Activated T-helper 1 cell treated with anti-CD3 and anti-CD28 coated beads, Interleukin-12 subunit alpha, Interleukin-12 subunit beta, Interleukin-2, Interleukin-4 antibody, amounts not matched to agents 30 ng/mL and 10 ng/mL and 1 ng/mL, durations not matched to agents 14 hours and 24 hours and 36 hours (primary cell): Measurements from ENCODE around the gene BBLN. TPM values are rescaled to one million over a fixed set of nuclear protein-coding genes. Genes with fewer than 3 reads are reported as not detected.

Experiments
- DNase-seq: peaks from one replicate; pipeline ENCODE4 v3.0.0; 2021; ENCODE audit warnings: low spot score
- H3K27ac Mint-ChIP-seq: one replicate; pipeline ENCODE4 v1.8.0; 2021; ENCODE audit warnings: mild to moderate bottlenecking, mixed read lengths
- H3K27me3 Mint-ChIP-seq: one replicate; pipeline ENCODE4 v1.8.0; 2022; ENCODE audit warnings: mild to moderate bottlenecking, moderate library complexity, mixed read lengths; ENCODE audit not compliant: insufficient read depth
- H3K36me3 Mint-ChIP-seq: one replicate; pipeline ENCODE4 v1.8.0; 2021; ENCODE audit warnings: low read depth, mixed read lengths
- H3K4me1 Mint-ChIP-seq: one replicate; pipeline ENCODE4 v1.8.0; 2021; ENCODE audit warnings: low read depth, mixed read lengths
- H3K4me3 Mint-ChIP-seq: one replicate; pipeline ENCODE4 v1.8.0; 2021; ENCODE audit warnings: mild to moderate bottlenecking, moderate library complexity, mixed read lengths
- H3K9me3 Mint-ChIP-seq: one replicate; pipeline ENCODE4 v1.8.0; 2021; ENCODE audit warnings: mixed read lengths
- intact Hi-C: fragments of 100-400 bp; cut with micrococcal nuclease; formaldehyde crosslinking; loops from one replicate; pipeline ENCODE4 v1.15.1; 2024
- total RNA-seq: library from RNA; stranded (reverse); gene quantifications from 2 replicates; pipeline ENCODE4 v1.2.3, GENCODE V29; 2022

The BBLN gene
- total RNA-seq, 1 donor from 2014 or later, result 106 TPM

- DNase-seq, result no peak
- no peaks in the 10 kb centered on the region for H3K36me3 Mint-ChIP-seq
- H3K9me3 Mint-ChIP-seq, result no peaks in the 10 kb centered on the region
- no peak overlapping the region for H3K4me3 Mint-ChIP-seq
- intact Hi-C loops, result no loop called here
- H3K27me3 Mint-ChIP-seq, result peaks cover 2% of the 10 kb centered on the region
- no peak overlapping the region for H3K27ac Mint-ChIP-seq
- no peaks in the 10 kb centered on the region for H3K4me1 Mint-ChIP-seq
These were observed 7.7 kb upstream of the BBLN start for GRCh38 chr9:128152133-128153059.

- no peak for DNase-seq
- no peaks in the 10 kb centered on the region for H3K9me3 Mint-ChIP-seq
- no peak overlapping the region for H3K27ac Mint-ChIP-seq
- intact Hi-C loops, result no loop called here
- H3K27me3 Mint-ChIP-seq, result peaks cover 2% of the 10 kb centered on the region
- H3K4me1 Mint-ChIP-seq, result no peaks in the 10 kb centered on the region
- H3K4me3 Mint-ChIP-seq, result no peak overlapping the region
- H3K36me3 Mint-ChIP-seq, result no peaks in the 10 kb centered on the region
These were observed 6.8 kb upstream of the BBLN start for GRCh38 chr9:128153060-128153946.

GRCh38 chr9:128153947-128154695 lies 5.9 kb upstream of the BBLN start:
- Mint-ChIP-seq H3K27me3 (peaks cover 2% of the 10 kb centered on the region), H3K4me1 (peaks cover 1% of the 10 kb centered on the region), H3K9me3 (no peaks in the 10 kb centered on the region), H3K4me3 (no peak overlapping the region), H3K36me3 (no peaks in the 10 kb centered on the region), H3K27ac (no peak overlapping the region)
- DNase-seq, result no peak
- intact Hi-C loops, result no loop called here

GRCh38 chr9:128155736-128156500 lies 4.1 kb upstream of the BBLN start:
- H3K27me3 Mint-ChIP-seq, result peaks cover 2% of the 10 kb centered on the region
- H3K9me3 Mint-ChIP-seq, result no peaks in the 10 kb centered on the region
- H3K4me1 Mint-ChIP-seq, result peaks cover 9% of the 10 kb centered on the region
- H3K4me3 Mint-ChIP-seq, result no peak overlapping the region
- peaks cover 1% of the 10 kb centered on the region for H3K36me3 Mint-ChIP-seq
- intact Hi-C loops, result no loop called here
- no peak for DNase-seq
- no peak overlapping the region for H3K27ac Mint-ChIP-seq

GRCh38 chr9:128159522-128159783 lies 612 bp upstream of the BBLN start:
- Mint-ChIP-seq H3K27ac (peak overlapping the region; percentile 93), H3K4me1 (peaks cover 14% of the 10 kb centered on the region), H3K9me3 (no peaks in the 10 kb centered on the region), H3K36me3 (peaks cover 16% of the 10 kb centered on the region), H3K27me3 (peaks cover 2% of the 10 kb centered on the region), H3K4me3 (peak overlapping the region; percentile 84)
- intact Hi-C loops, result no loop called here
- peak; percentile 62 for DNase-seq

GRCh38 chr9:128160603-128160987 lies 530 bp downstream of the BBLN start:
- Mint-ChIP-seq H3K9me3 (no peaks in the 10 kb centered on the region), H3K4me1 (peaks cover 14% of the 10 kb centered on the region), H3K27ac (peak overlapping the region; percentile 63), H3K27me3 (no peaks in the 10 kb centered on the region), H3K36me3 (peaks cover 18% of the 10 kb centered on the region), H3K4me3 (peak overlapping the region; percentile 84)
- DNase-seq, result peak; percentile 30
- intact Hi-C loops, result loop anchor here (1.0 to 5.0 kb wide), 10 partner anchors 31 to 876 kb away; partner anchors contain the start of genes CIZ1, COQ4, DNM1 and MIGA2

- Mint-ChIP-seq H3K4me1 (peaks cover 14% of the 10 kb centered on the region), H3K4me3 (peak overlapping the region; percentile 84), H3K27ac (peak overlapping the region; percentile 55), H3K27me3 (no peaks in the 10 kb centered on the region), H3K36me3 (peaks cover 18% of the 10 kb centered on the region), H3K9me3 (no peaks in the 10 kb centered on the region)
- intact Hi-C loops, result loop anchor here (5.0 kb wide), 1 partner anchor 391 kb away; the partner anchor contains the start of gene SPTAN1
- DNase-seq, result no peak
These were observed 1.3 kb downstream of the BBLN start for GRCh38 chr9:128161215-128161902.

- Mint-ChIP-seq H3K36me3 (peaks cover 25% of the 10 kb centered on the region), H3K4me1 (peaks cover 14% of the 10 kb centered on the region), H3K27ac (no peak overlapping the region)
These were observed 2.4 kb downstream of the BBLN start for GRCh38 chr9:128162215-128163026.

GRCh38 chr9:128163027-128163515 lies 3.0 kb downstream of the BBLN start:
- DNase-seq, result no peak
- Mint-ChIP-seq H3K4me1 (peaks cover 14% of the 10 kb centered on the region), H3K36me3 (peaks cover 25% of the 10 kb centered on the region), H3K27me3 (no peaks in the 10 kb centered on the region), H3K27ac (no peak overlapping the region), H3K4me3 (no peak overlapping the region), H3K9me3 (no peaks in the 10 kb centered on the region)
- intact Hi-C loops, result loop anchor here (5.0 kb wide), 1 partner anchor 389 kb away; the partner anchor contains the start of gene SPTAN1

More at GRCh38 chr9:128162215-128163026, 2.4 kb downstream of the BBLN start:
- Mint-ChIP-seq H3K9me3 (no peaks in the 10 kb centered on the region), H3K4me3 (peak overlapping the region; percentile 84), H3K27me3 (no peaks in the 10 kb centered on the region)
- no peak for DNase-seq
- intact Hi-C loops, result loop anchor here (5.0 kb wide), 1 partner anchor 390 kb away; the partner anchor contains the start of gene SPTAN1

GRCh38 chr9:128163523-128164306 lies 3.6 kb downstream of the BBLN start:
- no peak overlapping the region for H3K27ac Mint-ChIP-seq
- intact Hi-C loops, result loop anchor here (5.0 kb wide), 1 partner anchor 389 kb away; the partner anchor contains the start of gene SPTAN1
- DNase-seq, result no peak
- H3K4me1 Mint-ChIP-seq, result peaks cover 14% of the 10 kb centered on the region
- H3K9me3 Mint-ChIP-seq, result no peaks in the 10 kb centered on the region
- H3K27me3 Mint-ChIP-seq, result no peaks in the 10 kb centered on the region
- H3K4me3 Mint-ChIP-seq, result no peak overlapping the region
- peaks cover 28% of the 10 kb centered on the region for H3K36me3 Mint-ChIP-seq
